GM18505 (cell line): ENCODE data around the gene SYNGR3.
A peak's percentile ranks its signal among the peaks of the same experiment; 100 is the strongest.

Experiments used
- ATAC-seq: cut with Tn5 transposase; IDR thresholded peaks from one replicate; pipeline ENCODE4 v1.9.1; 2021; ENCODE audit not compliant: unreplicated experiment
- POLR2A ChIP-seq: IDR thresholded peaks from 4 replicates; pipeline ENCODE4 v1.6.1; 2011; ENCODE audit warnings: borderline replicate concordance; ENCODE audit not compliant: insufficient read depth, insufficient read length; ENCODE audit errors: extremely low read depth

SYNGR3 gene

GRCh38 chr16:1998360-1998835 lies 8.6 kb downstream of the SYNGR3 start:
- no peak for ATAC-seq
- no peak for TF ChIP-seq POLR2A

GRCh38 chr16:1998852-1999801 lies 9.4 kb downstream of the SYNGR3 start:
- no peak for ATAC-seq

GRCh38 chr16:1999866-2000514 lies 10.2 kb downstream of the SYNGR3 start:
- TF ChIP-seq POLR2A: no peak
- no peak for ATAC-seq

More at GRCh38 chr16:1998852-1999801, 9.4 kb downstream of the SYNGR3 start:
- no peak for TF ChIP-seq POLR2A

GRCh38 chr16:2001035-2001434 lies 11.3 kb downstream of the SYNGR3 start:
- no peak for ATAC-seq
- TF ChIP-seq POLR2A: no peak

- TF ChIP-seq POLR2A: no peak
- ATAC-seq: no peak
Measured at GRCh38 chr16:2001456-2002355, 11.9 kb downstream of the SYNGR3 start.

GRCh38 chr16:2002406-2003230 lies 12.8 kb downstream of the SYNGR3 start:
- TF ChIP-seq POLR2A: no peak
- no peak for ATAC-seq

- TF ChIP-seq POLR2A: no peak
Measured at GRCh38 chr16:2003231-2003826, 13.6 kb downstream of the SYNGR3 start.

GRCh38 chr16:2003827-2004641 lies 14.3 kb downstream of the SYNGR3 start:
- TF ChIP-seq POLR2A: peak; percentile 30
- ATAC-seq: peak; percentile 45

More at GRCh38 chr16:2003231-2003826, 13.6 kb downstream of the SYNGR3 start:
- no peak for ATAC-seq

GRCh38 chr16:2004795-2005517 lies 15.2 kb downstream of the SYNGR3 start:
- TF ChIP-seq POLR2A: no peak
- ATAC-seq: no peak

GRCh38 chr16:2005646-2006045 lies 15.9 kb downstream of the SYNGR3 start:
- no peak for ATAC-seq
- TF ChIP-seq POLR2A: no peak
